Fibroblast of the aortic adventitia (primary cell): ENCODE measurements around the gene IL2. TPM values are rescaled to one million over a fixed set of nuclear protein-coding genes. Genes with fewer than 3 reads are reported as not detected.

Source experiments
- DNase-seq: peaks from one replicate; pipeline ENCODE4 v3.0.0-alpha.2; 2010; ENCODE audit warnings: low read depth
- H3K4me3 ChIP-seq: 2 replicates; pipeline ENCODE4 v1.5.1; 2011; ENCODE audit warnings: low read depth, mild to moderate bottlenecking, control low read depth, low read length, moderate library complexity
- total RNA-seq: library from RNA; depleted of rRNA; stranded (reverse); fragments of >200 nt; gene quantifications from 2 replicates; pipeline ENCODE4 v1.2.3, GENCODE V29; 2012; ENCODE audit warnings: low replicate concordance
- TF ChIP-seq, protein P1 (sequence below): IDR thresholded peaks from 2 replicates; pipeline ENCODE4 v1.5.1; 2011; ENCODE audit warnings: mild to moderate bottlenecking, low read length, control low read depth, inconsistent platforms; ENCODE audit not compliant: insufficient read depth

The IL2 gene
- not detected in 2 replicates for total RNA-seq

DNA sequence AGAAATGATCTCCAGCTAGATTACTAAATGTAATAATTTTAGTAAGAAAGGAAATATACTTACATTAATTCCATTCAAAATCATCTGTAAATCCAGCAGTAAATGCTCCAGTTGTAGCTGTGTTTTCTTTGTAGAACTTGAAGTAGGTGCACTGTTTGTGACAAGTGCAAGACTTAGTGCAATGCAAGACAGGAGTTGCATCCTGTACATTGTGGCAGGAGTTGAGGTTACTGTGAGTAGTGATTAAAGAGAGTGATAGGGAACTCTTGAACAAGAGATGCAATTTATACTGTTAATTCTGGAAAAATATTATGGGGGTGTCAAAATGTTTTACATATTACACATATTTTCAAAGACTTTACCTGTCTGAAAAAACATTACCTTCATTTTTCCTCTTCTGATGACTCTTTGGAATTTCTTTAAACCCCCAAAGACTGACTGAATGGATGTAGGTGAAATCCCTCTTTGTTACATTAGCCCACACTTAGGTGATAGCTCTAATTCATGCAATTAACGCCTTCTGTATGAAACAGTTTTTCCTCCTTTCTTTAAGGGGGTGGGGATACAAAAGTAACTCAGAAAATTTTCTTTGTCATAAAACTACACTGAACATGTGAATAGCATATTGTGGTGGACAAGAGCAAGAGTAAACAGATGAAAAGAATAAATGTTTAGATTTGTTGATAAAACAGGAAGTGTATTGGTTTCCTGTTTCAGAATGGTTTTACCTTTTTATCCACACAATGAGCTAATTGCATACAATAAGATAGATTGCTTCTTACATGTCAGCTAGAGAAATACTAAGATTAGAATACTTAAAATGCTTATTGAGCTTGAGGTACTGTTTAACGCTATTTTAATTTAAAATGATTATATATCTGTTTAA lies at the start of gene IL2:
TSS of gene IL2 (minus strand) at position 495 of the 886 bp plus-strand sequence. CDS start at position 210, 285 bp downstream.
- TF ChIP-seq, protein P1, sequence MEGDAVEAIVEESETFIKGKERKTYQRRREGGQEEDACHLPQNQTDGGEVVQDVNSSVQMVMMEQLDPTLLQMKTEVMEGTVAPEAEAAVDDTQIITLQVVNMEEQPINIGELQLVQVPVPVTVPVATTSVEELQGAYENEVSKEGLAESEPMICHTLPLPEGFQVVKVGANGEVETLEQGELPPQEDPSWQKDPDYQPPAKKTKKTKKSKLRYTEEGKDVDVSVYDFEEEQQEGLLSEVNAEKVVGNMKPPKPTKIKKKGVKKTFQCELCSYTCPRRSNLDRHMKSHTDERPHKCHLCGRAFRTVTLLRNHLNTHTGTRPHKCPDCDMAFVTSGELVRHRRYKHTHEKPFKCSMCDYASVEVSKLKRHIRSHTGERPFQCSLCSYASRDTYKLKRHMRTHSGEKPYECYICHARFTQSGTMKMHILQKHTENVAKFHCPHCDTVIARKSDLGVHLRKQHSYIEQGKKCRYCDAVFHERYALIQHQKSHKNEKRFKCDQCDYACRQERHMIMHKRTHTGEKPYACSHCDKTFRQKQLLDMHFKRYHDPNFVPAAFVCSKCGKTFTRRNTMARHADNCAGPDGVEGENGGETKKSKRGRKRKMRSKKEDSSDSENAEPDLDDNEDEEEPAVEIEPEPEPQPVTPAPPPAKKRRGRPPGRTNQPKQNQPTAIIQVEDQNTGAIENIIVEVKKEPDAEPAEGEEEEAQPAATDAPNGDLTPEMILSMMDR: no peak
- no peak within 1 kb of the TSS for H3K4me3 ChIP-seq
- no peak for DNase-seq

DNA sequence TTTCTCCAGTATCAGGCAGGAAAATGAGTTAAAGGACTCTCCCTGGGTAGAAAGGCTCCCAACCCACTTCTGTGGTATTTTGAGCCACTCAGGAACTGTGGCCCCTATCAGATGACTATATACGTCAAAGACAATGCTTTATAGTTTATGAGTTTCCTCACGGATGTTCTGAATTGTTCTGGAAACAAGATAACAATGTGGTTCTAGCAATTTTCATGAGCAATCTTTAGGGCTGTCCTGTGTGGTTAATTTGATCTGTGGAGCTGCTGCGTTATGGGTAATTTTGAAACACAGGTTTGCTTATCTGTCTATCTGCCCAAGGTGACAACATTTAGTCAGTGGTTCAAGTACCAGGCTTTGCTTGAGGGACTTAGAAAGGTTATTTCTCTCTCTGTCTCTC lies 46.7 kb upstream of the IL2 start:
- DNase-seq: peak; percentile 8
- TF ChIP-seq, protein P1: no peak
- H3K4me3 ChIP-seq: no peak overlapping the region

- TF ChIP-seq, protein P1: no peak
- DNase-seq: peak; percentile 89
- H3K4me3 ChIP-seq: no peak overlapping the region
Observed at GRCh38 chr4:122500852-122501501, 44.5 kb upstream of the IL2 start.

GRCh38 chr4:122489061-122489460 lies 32.5 kb upstream of the IL2 start:
- H3K4me3 ChIP-seq: no peak overlapping the region
- TF ChIP-seq, protein P1: no peak
- DNase-seq: no peak

GRCh38 chr4:122483481-122483880 lies 27.0 kb upstream of the IL2 start:
- TF ChIP-seq, protein P1: no peak
- no peak overlapping the region for H3K4me3 ChIP-seq
- DNase-seq: no peak

GRCh38 chr4:122481766-122482405 lies 25.4 kb upstream of the IL2 start:
- TF ChIP-seq, protein P1: no peak
- no peak overlapping the region for H3K4me3 ChIP-seq
- peak; percentile 54 for DNase-seq
